HEK293T (cell line): ENCODE results near the gene VTI1A.

Experiments used
- CTBP1 ChIP-seq: fragments of 450-650 bp; IDR thresholded peaks from 2 replicates; pipeline ENCODE4 v1.6.1; 2016; ENCODE audit warnings: borderline replicate concordance
- ELF4 ChIP-seq: fragments of 450-650 bp; IDR thresholded peaks from 2 replicates; pipeline ENCODE4 v1.6.1; 2017; ENCODE audit warnings: antibody characterized with exemption
- FOXK2 ChIP-seq: fragments of 450-650 bp; IDR thresholded peaks from 2 replicates; pipeline ENCODE4 v1.6.1; 2016; ENCODE audit warnings: mild to moderate bottlenecking
- SP1 ChIP-seq: fragments of 450-650 bp; IDR thresholded peaks from 2 replicates; pipeline ENCODE4 v1.6.1; 2017
- SUZ12 ChIP-seq: fragments of 450-650 bp; IDR thresholded peaks from 2 replicates; pipeline ENCODE4 v1.6.1; 2016; ENCODE audit warnings: mild to moderate bottlenecking
- TARDBP ChIP-seq: fragments of 450-650 bp; IDR thresholded peaks from 2 replicates; pipeline ENCODE4 v1.6.1; 2016

GRCh38 chr10:112558476-112559142 lies 111.6 kb downstream of the VTI1A start:
- TF ChIP-seq TARDBP (no peak), SUZ12 (no peak), SP1 (no peak), CTBP1 (no peak), ELF4 (no peak), FOXK2 (no peak)
